Natural killer cell (primary cell): ENCODE data around the gene LGR5. TPM values are rescaled to one million over a fixed set of nuclear protein-coding genes. Genes with fewer than 3 reads are reported as not detected.

Source experiments
- ATAC-seq, 3 donors: fragments of 150-1000 bp in 2 of 3; fragments of 200-7000 bp in 1 of 3; cut with Tn5 transposase; 1 replicate in 1 of 3; 2 replicates in 2 of 3; pipeline ENCODE4 v1.10.0; 2021; ENCODE audit warnings: mild to moderate bottlenecking in 2 of 3, moderate library complexity in 2 of 3
- DNase-seq, 2 donors: peaks; one replicate each; pipeline versions ENCODE4 v3.0.0 to v3.0.0-alpha.2; 2013 to 2021; ENCODE audit warnings: mixed read lengths in 1 of 2
- H3K27ac ChIP-seq: one replicate; pipeline ENCODE4 v1.5.1; 2013; ENCODE audit warnings: mild to moderate bottlenecking, low read length
- H3K27me3 ChIP-seq: one replicate; pipeline ENCODE4 v1.6.1; 2013; ENCODE audit warnings: low read length; ENCODE audit not compliant: control insufficient read depth, insufficient read depth
- H3K36me3 ChIP-seq: one replicate; pipeline ENCODE4 v1.6.1; 2013; ENCODE audit warnings: low read length; ENCODE audit not compliant: control insufficient read depth, insufficient read depth
- H3K4me1 ChIP-seq: one replicate; pipeline ENCODE4 v1.6.1; 2013; ENCODE audit warnings: low read length; ENCODE audit not compliant: control insufficient read depth, insufficient read depth
- H3K4me3 ChIP-seq: one replicate; pipeline ENCODE4 v1.5.1; 2013; ENCODE audit warnings: low read length
- H3K9me3 ChIP-seq: one replicate; pipeline ENCODE4 v1.6.1; 2013; ENCODE audit warnings: low read length; ENCODE audit not compliant: control insufficient read depth, insufficient read depth
- H3K27ac Mint-ChIP-seq, 2 donors: one replicate each; pipeline ENCODE4 v1.8.0; 2022; ENCODE audit warnings: mild to moderate bottlenecking in 2 of 2, mixed read lengths in 2 of 2, moderate library complexity in 1 of 2
- H3K27me3 Mint-ChIP-seq, 2 donors: one replicate each; pipeline ENCODE4 v1.8.0; 2022; ENCODE audit warnings: low read depth in 2 of 2, mixed read lengths in 2 of 2
- H3K36me3 Mint-ChIP-seq: one replicate; pipeline ENCODE4 v1.8.0; 2022; ENCODE audit warnings: mixed read lengths
- H3K4me1 Mint-ChIP-seq, 2 donors: one replicate each; pipeline ENCODE4 v1.8.0; 2022; ENCODE audit warnings: mixed read lengths in 2 of 2
- H3K4me3 Mint-ChIP-seq: one replicate; pipeline ENCODE4 v1.8.0; 2022; ENCODE audit warnings: mild to moderate bottlenecking, moderate library complexity, mixed read lengths
- H3K9me3 Mint-ChIP-seq, 2 donors: one replicate each; pipeline ENCODE4 v1.8.0; 2022; ENCODE audit warnings: mixed read lengths in 2 of 2
- WGBS: methylation state at CpG from one replicate; pipeline ENCODE4 v1.1.7; 2013; ENCODE audit warnings: missing lambda C conversion rate; ENCODE audit not compliant: insufficient coverage; 5-methylcytosine and 5-hydroxymethylcytosine counted together
- intact Hi-C: fragments of 100-400 bp; cut with micrococcal nuclease; formaldehyde crosslinking; loops from one replicate; pipeline ENCODE4 v1.14.2; 2022
- total RNA-seq, 4 donors: library from RNA; stranded (reverse); fragments of 120-200 nt in 1 of 4; gene quantifications; one replicate each; pipeline versions ENCODE4 v1.2.3 to v1.2.4, GENCODE V29; 2013 to 2022
- TF ChIP-seq, protein P1 (sequence below): fragments of 200-600 bp; IDR thresholded peaks from one replicate; pipeline ENCODE4 v1.8.0; 2022; ENCODE audit warnings: antibody characterized with exemption

LGR5 gene
- total RNA-seq, 3 donors from 2014 or later (not counting 1 experiment from before 2014, with no cell fraction given): not detected

DNA sequence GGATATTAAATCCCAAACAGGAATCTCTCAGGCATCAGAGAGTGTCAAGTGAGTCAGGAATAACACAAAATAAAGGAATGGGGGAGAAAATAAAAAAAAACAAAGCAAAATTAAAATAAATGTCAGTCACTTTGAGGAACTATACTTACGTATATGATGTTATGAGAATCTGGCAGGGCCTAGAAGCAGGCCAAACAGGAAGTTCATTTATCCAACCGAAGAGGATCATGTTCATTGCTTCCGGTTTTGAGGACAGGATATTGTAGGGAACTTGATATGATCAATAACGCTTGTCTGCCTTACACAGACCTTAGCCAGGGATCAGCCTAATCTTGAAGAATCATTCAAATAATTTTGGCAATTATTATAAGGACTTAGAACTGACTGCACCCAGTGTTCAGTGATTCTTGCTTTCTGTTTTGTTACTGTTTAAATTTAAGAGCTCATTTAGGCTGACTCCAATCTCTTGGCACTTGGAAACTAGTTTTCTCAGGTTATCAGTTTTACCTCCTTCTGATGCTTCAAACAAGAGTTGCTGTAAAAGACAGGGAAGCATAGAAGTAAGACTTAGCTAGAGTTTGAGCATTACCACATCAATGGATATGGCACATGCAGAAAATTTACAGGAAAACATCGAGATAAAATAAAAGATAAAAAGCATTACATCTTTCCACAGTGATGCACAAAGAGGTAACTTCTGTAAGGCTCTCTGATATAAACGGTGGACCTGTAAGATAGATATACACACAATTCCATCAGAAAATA lies 170.6 kb downstream of the LGR5 start:
- Mint-ChIP-seq H3K27me3 (no peaks in the 10 kb centered on the region), H3K9me3 (no peaks in the 10 kb centered on the region), H3K27ac (peak overlapping the region; percentile 10 to 57), H3K36me3 (peaks cover 36% of the 10 kb centered on the region), H3K4me3 (no peak overlapping the region), H3K4me1 (peaks cover 0 to under 1% of the 10 kb centered on the region in 2 donors)
- TF ChIP-seq, protein P1, sequence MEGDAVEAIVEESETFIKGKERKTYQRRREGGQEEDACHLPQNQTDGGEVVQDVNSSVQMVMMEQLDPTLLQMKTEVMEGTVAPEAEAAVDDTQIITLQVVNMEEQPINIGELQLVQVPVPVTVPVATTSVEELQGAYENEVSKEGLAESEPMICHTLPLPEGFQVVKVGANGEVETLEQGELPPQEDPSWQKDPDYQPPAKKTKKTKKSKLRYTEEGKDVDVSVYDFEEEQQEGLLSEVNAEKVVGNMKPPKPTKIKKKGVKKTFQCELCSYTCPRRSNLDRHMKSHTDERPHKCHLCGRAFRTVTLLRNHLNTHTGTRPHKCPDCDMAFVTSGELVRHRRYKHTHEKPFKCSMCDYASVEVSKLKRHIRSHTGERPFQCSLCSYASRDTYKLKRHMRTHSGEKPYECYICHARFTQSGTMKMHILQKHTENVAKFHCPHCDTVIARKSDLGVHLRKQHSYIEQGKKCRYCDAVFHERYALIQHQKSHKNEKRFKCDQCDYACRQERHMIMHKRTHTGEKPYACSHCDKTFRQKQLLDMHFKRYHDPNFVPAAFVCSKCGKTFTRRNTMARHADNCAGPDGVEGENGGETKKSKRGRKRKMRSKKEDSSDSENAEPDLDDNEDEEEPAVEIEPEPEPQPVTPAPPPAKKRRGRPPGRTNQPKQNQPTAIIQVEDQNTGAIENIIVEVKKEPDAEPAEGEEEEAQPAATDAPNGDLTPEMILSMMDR: no peak
- Histone ChIP-seq H3K36me3 (peaks cover 80% of the 10 kb centered on the region), H3K4me1 (no peaks in the 10 kb centered on the region), H3K27ac (peak overlapping the region; percentile 1), H3K4me3 (no peak overlapping the region), H3K9me3 (no peaks in the 10 kb centered on the region), H3K27me3 (no peaks in the 10 kb centered on the region)
- DNase-seq (peak in 1 of 2 donors; percentile 34), ATAC-seq (no peak)
- 56% methylated on average over 6 of the region's 6 CpGs for WGBS
- intact Hi-C loops: no loop called here

DNA sequence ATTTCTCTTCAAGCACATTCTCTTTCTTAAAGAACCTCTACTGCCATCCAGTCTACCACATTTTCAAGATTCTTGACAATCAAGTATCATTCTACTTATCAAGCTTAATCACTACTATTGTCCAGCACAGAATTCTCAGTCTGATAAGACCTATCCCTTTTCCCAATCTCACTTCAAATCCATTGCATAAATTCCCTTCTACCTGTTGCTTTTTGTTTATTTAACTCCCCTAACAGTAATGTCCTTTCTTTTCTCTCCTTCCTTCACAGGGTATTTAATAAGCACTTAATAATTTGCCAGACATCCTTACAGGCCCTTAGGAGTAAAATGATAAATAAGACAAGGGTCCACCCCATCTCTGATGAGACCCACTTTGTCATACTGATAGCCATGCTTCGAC lies 182.3 kb downstream of the LGR5 start:
- WGBS: 100% methylated on average over 1 of the region's 1 CpG
- Histone ChIP-seq H3K27ac (no peak overlapping the region), H3K4me3 (no peak overlapping the region), H3K4me1 (no peaks in the 10 kb centered on the region), H3K36me3 (peaks cover 91% of the 10 kb centered on the region), H3K27me3 (no peaks in the 10 kb centered on the region), H3K9me3 (no peaks in the 10 kb centered on the region)
- H3K9me3 Mint-ChIP-seq: no peaks in the 10 kb centered on the region
- ATAC-seq (no peak), DNase-seq (no peak)
- peak overlapping the region in 1 of 2 donors; percentile 39 for H3K27ac Mint-ChIP-seq
- intact Hi-C loops: no loop called here
- H3K36me3 Mint-ChIP-seq: peaks cover 45% of the 10 kb centered on the region
- no peak overlapping the region for H3K4me3 Mint-ChIP-seq
- TF ChIP-seq, protein P1: no peak
- H3K27me3 Mint-ChIP-seq: no peaks in the 10 kb centered on the region
- peaks cover 18 to 21% of the 10 kb centered on the region in 2 donors for H3K4me1 Mint-ChIP-seq

DNA sequence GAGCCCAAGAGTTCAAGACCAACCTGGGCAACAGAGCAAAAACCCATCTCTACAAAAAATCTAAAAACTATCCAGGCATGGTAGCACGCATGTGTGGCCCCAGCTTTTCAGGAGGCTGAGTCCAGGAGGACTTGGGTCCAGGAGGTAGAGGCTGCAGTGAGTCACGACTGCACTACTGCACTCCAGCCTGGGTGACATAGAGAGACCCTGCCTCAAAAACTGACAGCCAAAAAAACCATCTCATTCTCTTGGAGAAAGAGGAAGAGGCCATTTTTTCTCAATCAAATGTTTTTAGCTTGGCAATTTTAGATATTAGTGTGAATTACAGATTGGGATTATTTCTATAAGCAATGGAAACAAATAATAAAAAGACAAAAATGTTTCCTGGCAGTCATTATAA lies 185.9 kb downstream of the LGR5 start:
- peaks cover 18 to 21% of the 10 kb centered on the region in 2 donors for H3K4me1 Mint-ChIP-seq
- no peak overlapping the region for H3K4me3 Mint-ChIP-seq
- no peaks in the 10 kb centered on the region for H3K27me3 Mint-ChIP-seq
- 100% methylated on average over 1 of the region's 2 CpGs for WGBS
- H3K36me3 Mint-ChIP-seq: peaks cover 29% of the 10 kb centered on the region
- H3K4me1 ChIP-seq: no peaks in the 10 kb centered on the region
- intact Hi-C loops: no loop called here
- TF ChIP-seq, protein P1: no peak
- no peaks in the 10 kb centered on the region for H3K9me3 Mint-ChIP-seq
- no peaks in the 10 kb centered on the region for H3K27me3 ChIP-seq
- no peak for DNase-seq
- ATAC-seq: no peak
- peak overlapping the region; percentile 62 to 68 for H3K27ac Mint-ChIP-seq
- no peak overlapping the region for H3K4me3 ChIP-seq
- H3K9me3 ChIP-seq: no peaks in the 10 kb centered on the region
- no peak overlapping the region for H3K27ac ChIP-seq
- H3K36me3 ChIP-seq: peaks cover 93% of the 10 kb centered on the region
